Transverse colon (tissue), 3 donors: ENCODE results near the gene HSPA1L.

Source experiments
- CTCF ChIP-seq, 5 experiments: fragments of 200-600 bp in 3 of 5; fragments of 450-650 bp in 2 of 5; sonication (generic) in 3 of 5; IDR thresholded peaks; 1 replicate in 2 of 5; 2 replicates in 3 of 5; pipeline ENCODE4 v1.5.1; 2016 to 2017; ENCODE audit warnings: antibody characterized with exemption in 5 of 5, inconsistent platforms in 3 of 5, mild to moderate bottlenecking in 2 of 5, moderate library complexity in 1 of 5
- POLR2A ChIP-seq: fragments of 450-650 bp; IDR thresholded peaks from one replicate; pipeline ENCODE4 v1.6.1; 2016; ENCODE audit warnings: antibody characterized with exemption, mild to moderate bottlenecking, moderate library complexity

- TF ChIP-seq CTCF (IDR thresholded peaks at IDR 0.05), result peak in 4 of 5 experiments; percentile 14 to 65 (median 36)
- no peak for TF ChIP-seq POLR2A
Measured at GRCh38 chr6:31775184-31775583, 39.9 kb downstream of the HSPA1L start.
